Calu3 (cell line): Measurements from ENCODE around the gene POLR2A. TPM values are rescaled to one million over a fixed set of nuclear protein-coding genes. Genes with fewer than 3 reads are reported as not detected.
A peak's percentile ranks its signal among the peaks of the same experiment; 100 is the strongest.
"Not testable (repeated sequence)": the region's sequence is repeated elsewhere in the genome, so short reads cannot be mapped to it uniquely, and the experiment has no call there.

Experiments used
- BruUV-seq: library from RNA; stranded (reverse); fragments of 400-500 nt; replicated peaks from 2 replicates; lab custom pipeline; 2021; lab: Mats Ljungman, UMichigan
- CTCF ChIA-PET: fragments of 300-600 bp; sonication (Branson Sonifier 250); formaldehyde crosslinking; loops from one replicate; lab custom pipeline; 2022; ENCODE audit warnings: antibody characterized with exemption; lab: Charles Lee
- DNase-seq: peaks from one replicate; pipeline ENCODE4 v3.0.0; 2022
- H3K27ac Mint-ChIP-seq: one replicate; pipeline ENCODE4 v1.8.0; 2022; ENCODE audit warnings: mixed read lengths; ENCODE audit not compliant: unreplicated experiment
- H3K27me3 Mint-ChIP-seq: one replicate; pipeline ENCODE4 v1.8.0; 2022; ENCODE audit warnings: mixed read lengths; ENCODE audit not compliant: unreplicated experiment
- H3K36me3 Mint-ChIP-seq: one replicate; pipeline ENCODE4 v1.8.0; 2022; ENCODE audit warnings: mild to moderate bottlenecking, moderate library complexity, mixed read lengths; ENCODE audit not compliant: insufficient read depth, unreplicated experiment
- H3K4me1 Mint-ChIP-seq: one replicate; pipeline ENCODE4 v1.8.0; 2022; ENCODE audit warnings: mild to moderate bottlenecking, low read depth, mixed read lengths; ENCODE audit not compliant: unreplicated experiment
- H3K4me3 Mint-ChIP-seq: one replicate; pipeline ENCODE4 v1.8.0; 2022; ENCODE audit warnings: mild to moderate bottlenecking, low read depth, moderate library complexity, mixed read lengths; ENCODE audit not compliant: unreplicated experiment
- H3K9me3 Mint-ChIP-seq: one replicate; pipeline ENCODE4 v1.8.0; 2022; ENCODE audit warnings: low read depth, mixed read lengths; ENCODE audit not compliant: unreplicated experiment
- intact Hi-C: fragments of 100-400 bp; cut with micrococcal nuclease; formaldehyde crosslinking; loops from one replicate; pipeline ENCODE4 v1.10.0; 2022; ENCODE audit not compliant: unreplicated experiment
- total RNA-seq: library from RNA; stranded (reverse); gene quantifications from 2 replicates; pipeline ENCODE4 v1.2.3, GENCODE V29; 2022
- TF ChIP-seq, protein P1 (sequence below): fragments of 200-600 bp; IDR thresholded peaks from one replicate; pipeline ENCODE4 v1.8.0; 2022; ENCODE audit warnings: antibody characterized with exemption; ENCODE audit not compliant: unreplicated experiment

The POLR2A gene
- total RNA-seq, 1 experiment from 2014 or later = 89.0 TPM

DNA sequence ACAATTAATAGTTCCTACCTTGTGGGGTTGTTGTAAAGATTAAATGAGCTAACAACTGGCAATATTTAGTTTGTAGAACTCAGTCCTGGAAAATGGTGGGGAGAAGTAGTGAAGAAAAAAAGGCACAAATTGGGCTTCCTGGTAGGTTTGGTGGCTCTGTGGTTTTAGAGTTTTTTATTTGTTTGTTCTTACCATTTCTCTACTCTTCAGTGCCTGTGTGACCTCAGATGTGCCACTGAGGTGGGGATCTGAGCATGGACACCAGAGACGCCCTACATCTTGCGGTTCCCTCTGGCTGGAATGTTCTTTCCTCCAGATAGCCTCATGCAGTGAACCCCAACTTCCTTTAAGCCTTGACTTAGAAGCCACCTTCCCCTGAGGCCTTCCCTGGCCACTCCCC is 12.4 kb upstream of the POLR2A start:
- BruUV-seq = no TSS peak
- DNase-seq = no peak
- intact Hi-C loops = no loop called here
- no peak overlapping the region for H3K27ac Mint-ChIP-seq
- no peak overlapping the region for H3K4me3 Mint-ChIP-seq
- peaks cover 11% of the 10 kb centered on the region for H3K36me3 Mint-ChIP-seq
- peaks cover 9% of the 10 kb centered on the region for H3K4me1 Mint-ChIP-seq
- TF ChIP-seq, protein P1, sequence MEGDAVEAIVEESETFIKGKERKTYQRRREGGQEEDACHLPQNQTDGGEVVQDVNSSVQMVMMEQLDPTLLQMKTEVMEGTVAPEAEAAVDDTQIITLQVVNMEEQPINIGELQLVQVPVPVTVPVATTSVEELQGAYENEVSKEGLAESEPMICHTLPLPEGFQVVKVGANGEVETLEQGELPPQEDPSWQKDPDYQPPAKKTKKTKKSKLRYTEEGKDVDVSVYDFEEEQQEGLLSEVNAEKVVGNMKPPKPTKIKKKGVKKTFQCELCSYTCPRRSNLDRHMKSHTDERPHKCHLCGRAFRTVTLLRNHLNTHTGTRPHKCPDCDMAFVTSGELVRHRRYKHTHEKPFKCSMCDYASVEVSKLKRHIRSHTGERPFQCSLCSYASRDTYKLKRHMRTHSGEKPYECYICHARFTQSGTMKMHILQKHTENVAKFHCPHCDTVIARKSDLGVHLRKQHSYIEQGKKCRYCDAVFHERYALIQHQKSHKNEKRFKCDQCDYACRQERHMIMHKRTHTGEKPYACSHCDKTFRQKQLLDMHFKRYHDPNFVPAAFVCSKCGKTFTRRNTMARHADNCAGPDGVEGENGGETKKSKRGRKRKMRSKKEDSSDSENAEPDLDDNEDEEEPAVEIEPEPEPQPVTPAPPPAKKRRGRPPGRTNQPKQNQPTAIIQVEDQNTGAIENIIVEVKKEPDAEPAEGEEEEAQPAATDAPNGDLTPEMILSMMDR = no peak
- H3K27me3 Mint-ChIP-seq = no peaks in the 10 kb centered on the region
- CTCF ChIA-PET = interaction anchor here (0.7 kb wide), 1 partner anchor 35 kb away, joined by 3 read pairs; no protein-coding TSS in a partner anchor
- H3K9me3 Mint-ChIP-seq = peaks cover 3% of the 10 kb centered on the region

DNA sequence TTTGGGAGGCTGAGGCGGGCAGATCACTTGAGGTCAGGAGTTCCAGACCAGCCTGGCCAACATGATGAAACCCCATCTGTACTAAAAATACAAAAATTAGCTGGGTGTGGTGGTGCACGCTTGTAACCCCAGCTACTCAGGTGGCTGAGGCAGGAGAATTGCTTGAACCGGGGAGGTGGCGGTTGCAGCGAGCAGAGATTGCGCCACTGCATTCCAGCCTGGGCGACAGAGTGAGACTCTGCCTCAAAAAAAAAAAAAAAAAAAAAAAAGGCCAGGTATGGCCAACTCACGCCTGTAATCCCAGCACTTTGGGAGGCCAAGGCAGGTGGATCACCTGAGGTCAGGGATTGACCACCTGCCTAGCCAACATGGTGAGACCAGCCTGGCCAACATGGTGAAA is 9.4 kb upstream of the POLR2A start:
- H3K27ac Mint-ChIP-seq, BruUV-seq, H3K27me3 Mint-ChIP-seq, CTCF ChIA-PET, DNase-seq, H3K4me3 Mint-ChIP-seq, H3K9me3 Mint-ChIP-seq: not testable (repeated sequence)
- Mint-ChIP-seq H3K4me1 (peaks cover 28% of the 10 kb centered on the region), H3K36me3 (peaks cover 27% of the 10 kb centered on the region)
- intact Hi-C loops = loop anchor here (5.0 kb wide), 1 partner anchor 37 kb away; the partner anchor contains the start of genes FGF11 and TMEM102

DNA sequence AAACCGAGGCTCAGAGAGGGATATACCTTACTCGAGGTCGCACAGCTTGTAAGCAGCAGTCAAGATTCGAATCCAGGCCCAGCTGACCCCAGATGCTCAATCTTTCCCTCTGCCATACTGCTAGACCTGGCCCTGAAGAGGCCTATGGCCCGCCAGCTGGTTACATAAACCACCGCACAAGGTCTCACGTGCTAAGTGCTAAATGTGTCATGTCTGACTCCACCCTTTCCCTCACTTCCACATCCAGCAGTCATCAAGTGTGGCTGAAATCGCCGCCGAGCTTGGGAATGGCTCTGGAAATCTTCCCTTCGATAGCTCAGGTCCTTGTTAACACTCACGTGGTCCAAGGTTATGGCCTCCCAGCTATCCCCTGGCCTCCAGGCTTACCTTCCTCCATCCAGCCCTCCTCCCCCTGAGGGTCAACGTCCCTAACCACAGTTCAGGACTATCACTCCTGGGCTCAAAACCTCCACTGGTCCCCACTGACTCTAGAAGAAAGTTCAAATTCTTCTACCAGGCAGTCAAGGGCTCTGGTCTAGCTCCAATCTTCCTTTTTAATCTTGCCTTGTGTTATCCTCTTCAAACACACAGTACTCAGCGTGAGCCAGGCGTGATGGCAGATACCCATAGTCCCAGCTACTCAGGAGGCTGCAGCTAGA is 8.3 kb upstream of the POLR2A start:
- TF ChIP-seq, protein P1 = no peak
- no peaks in the 10 kb centered on the region for H3K27me3 Mint-ChIP-seq
- peak overlapping the region; percentile 36 for H3K27ac Mint-ChIP-seq
- BruUV-seq = no TSS peak
- CTCF ChIA-PET = interaction anchor here (1.0 kb wide), 1 partner anchor 39 kb away, joined by 3 read pairs; no protein-coding TSS in a partner anchor
- DNase-seq = no peak
- H3K4me3 Mint-ChIP-seq = no peak overlapping the region
- intact Hi-C loops = loop anchor here (5.0 kb wide), 1 partner anchor 39 kb away; the partner anchor contains the start of genes FGF11 and TMEM102
- H3K4me1 Mint-ChIP-seq = peaks cover 28% of the 10 kb centered on the region
- peaks cover 3% of the 10 kb centered on the region for H3K9me3 Mint-ChIP-seq
- H3K36me3 Mint-ChIP-seq = peaks cover 33% of the 10 kb centered on the region

DNA sequence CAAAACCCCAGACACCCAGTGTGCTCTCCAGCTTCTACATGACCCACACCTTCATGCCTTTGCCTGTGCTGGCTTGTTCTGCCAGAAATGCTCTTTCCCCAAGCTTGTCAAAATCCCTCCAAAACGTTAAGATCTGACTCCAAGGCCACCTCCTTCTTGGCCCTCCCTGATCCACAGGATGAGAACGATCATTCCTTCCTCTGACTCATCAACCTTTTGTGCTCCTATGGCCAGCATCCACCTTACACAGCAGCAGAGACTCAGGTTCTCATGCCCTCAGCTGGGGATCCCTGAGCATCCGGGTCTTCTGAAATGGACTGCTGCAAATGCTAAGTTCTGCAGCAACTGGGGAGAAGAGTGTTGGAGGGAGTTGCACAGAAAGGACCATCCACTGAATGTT is 7.7 kb upstream of the POLR2A start:
- TF ChIP-seq, protein P1 = no peak
- no peak overlapping the region for H3K4me3 Mint-ChIP-seq
- CTCF ChIA-PET = interaction anchor here (1.0 kb wide), 1 partner anchor 39 kb away, joined by 3 read pairs; no protein-coding TSS in a partner anchor
- H3K27ac Mint-ChIP-seq = peak overlapping the region; percentile 36
- intact Hi-C loops = loop anchor here (5.0 kb wide), 1 partner anchor 39 kb away; the partner anchor contains the start of genes FGF11 and TMEM102
- peaks cover 33% of the 10 kb centered on the region for H3K36me3 Mint-ChIP-seq
- no peaks in the 10 kb centered on the region for H3K27me3 Mint-ChIP-seq
- no peak for DNase-seq
- H3K9me3 Mint-ChIP-seq = peaks cover 3% of the 10 kb centered on the region
- BruUV-seq = no TSS peak
- H3K4me1 Mint-ChIP-seq = peaks cover 29% of the 10 kb centered on the region
